ENCODE measurements around the gene DNAH1.

Gene DNAH1

DNA sequence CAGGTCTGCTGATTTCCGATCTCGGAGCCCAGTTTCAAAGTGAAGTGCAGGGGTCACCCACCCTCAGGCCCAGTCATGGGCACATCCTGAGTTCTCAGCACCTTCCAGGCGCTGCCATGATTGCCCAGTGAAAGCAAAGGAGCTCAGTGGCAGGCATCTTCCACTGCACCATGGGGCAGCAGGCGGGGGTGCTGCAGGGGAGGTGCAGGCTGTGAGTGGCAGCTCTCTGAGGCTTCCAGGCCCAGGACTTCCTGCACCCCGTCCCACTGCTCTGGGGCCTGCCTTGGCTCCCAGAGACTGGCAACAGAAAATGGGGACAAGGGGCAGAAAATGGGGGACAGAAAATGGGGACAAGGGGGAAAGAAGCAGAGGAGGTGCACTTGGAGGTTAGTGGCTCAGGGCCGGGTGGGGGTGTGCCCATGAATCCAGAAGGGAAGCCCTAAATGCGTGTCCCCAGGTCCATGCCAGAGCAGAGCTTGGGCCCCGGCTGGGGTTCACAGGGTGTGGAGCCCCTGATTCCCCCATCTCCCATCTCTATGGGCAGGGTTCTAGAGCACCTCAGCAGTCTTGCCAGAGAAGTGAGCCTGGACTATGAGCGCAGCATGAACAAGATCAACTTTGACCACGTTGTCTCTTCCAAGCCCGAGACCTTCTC lies 28.0 kb downstream of the DNAH1 start:
- no peak for DNase-seq

DNA sequence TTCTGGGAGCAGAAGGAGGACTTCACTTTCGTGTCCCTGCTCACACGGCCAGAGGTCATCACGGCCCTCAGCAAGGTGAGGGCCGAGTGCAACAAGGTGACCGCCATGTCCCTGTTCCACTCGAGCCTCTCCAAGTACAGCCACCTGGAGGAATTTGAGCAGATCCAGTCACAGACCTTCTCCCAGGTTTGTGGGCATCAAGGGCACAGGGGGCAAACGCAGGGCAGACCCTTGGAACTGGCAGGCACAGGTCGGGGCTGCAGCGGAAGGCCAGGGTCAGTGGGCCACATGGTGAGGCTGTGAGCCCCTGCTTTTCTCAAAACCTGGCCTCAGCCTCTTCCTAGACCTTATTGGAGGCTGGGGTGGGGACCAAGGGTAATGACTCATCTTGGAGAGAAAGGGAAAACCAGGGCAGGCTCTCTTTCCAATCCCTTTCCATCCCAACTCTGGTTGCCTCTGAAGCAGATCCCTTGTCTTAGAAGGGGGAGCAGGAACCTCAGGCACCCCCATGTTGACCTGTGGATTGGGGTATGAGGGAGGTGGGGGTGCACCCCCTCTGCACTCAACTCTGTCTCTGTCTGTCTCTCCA lies 29.5 kb downstream of the DNAH1 start:
- DNase-seq, result no peak

- no peak for DNase-seq
These were observed 30.8 kb downstream of the DNAH1 start for GRCh38 chr3:52346623-52347530.

DNA sequence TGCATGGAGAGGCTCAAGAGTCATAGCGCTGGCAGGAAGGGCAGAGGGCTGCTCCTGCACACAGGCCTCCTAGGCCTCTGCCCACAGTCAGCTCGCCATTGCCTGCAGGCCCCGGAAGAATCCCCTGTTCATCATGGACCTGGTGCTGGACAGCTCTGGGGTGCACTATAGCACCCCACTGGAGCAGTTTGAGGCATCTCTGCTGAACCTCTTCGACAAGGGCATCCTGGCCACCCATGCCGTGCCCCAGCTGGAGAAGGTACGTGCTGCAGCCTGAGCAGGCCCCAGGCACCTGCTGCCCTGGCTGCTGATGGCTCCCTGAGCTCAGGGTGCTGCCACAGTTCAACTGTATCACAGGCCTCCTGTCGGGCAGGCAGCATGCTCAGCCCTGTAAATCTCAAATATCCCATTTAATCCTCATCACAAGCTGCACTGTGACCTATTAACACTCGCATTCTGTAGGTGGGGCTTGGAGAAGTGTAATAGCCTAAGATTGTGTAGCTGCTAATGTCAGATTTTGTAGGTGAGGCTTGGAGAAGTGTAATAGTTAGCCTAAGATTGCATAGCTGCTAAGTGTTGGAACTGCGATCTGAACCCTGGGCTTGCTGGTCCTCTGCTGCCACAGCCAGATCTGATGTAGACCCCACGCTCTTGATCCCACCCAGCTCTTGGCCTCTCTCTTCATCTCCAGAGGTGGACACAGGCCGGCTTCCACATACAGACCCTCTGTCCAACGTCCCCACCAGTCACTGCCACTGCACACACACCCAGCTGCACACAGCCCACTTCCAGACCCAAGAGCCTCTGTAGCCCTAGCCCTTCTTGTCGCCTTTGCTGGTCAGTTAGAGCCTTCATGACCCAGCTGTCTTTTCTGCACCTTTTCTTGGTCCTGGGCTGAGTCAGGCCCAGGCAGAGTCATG lies 31.9 kb downstream of the DNAH1 start:
- DNase-seq, result no peak

- no peak for DNase-seq
These were observed 33.0 kb downstream of the DNAH1 start for GRCh38 chr3:52349131-52349530.

- no peak for DNase-seq
These were observed 33.7 kb downstream of the DNAH1 start for GRCh38 chr3:52349611-52350395.

DNA sequence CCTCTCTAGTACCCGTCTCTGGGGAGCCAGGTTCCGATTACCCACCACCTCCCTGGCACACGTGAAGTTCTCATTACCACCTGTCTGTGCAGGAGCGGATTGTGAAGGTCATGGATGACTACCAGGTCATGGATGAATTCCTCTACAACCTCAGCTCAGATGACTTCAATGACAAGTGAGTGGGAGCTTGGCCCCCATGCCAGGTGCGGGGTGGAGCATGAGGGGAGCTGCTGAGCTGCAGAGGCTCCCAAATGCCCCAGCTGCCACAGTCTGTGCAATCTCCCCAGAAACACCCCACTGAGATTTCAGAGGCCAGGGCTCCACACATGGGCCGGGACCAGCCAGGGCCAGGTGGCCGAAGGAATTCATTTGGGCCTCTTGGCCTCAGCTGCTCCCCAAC lies 34.3 kb downstream of the DNAH1 start:
- DNase-seq, result no peak

DNA sequence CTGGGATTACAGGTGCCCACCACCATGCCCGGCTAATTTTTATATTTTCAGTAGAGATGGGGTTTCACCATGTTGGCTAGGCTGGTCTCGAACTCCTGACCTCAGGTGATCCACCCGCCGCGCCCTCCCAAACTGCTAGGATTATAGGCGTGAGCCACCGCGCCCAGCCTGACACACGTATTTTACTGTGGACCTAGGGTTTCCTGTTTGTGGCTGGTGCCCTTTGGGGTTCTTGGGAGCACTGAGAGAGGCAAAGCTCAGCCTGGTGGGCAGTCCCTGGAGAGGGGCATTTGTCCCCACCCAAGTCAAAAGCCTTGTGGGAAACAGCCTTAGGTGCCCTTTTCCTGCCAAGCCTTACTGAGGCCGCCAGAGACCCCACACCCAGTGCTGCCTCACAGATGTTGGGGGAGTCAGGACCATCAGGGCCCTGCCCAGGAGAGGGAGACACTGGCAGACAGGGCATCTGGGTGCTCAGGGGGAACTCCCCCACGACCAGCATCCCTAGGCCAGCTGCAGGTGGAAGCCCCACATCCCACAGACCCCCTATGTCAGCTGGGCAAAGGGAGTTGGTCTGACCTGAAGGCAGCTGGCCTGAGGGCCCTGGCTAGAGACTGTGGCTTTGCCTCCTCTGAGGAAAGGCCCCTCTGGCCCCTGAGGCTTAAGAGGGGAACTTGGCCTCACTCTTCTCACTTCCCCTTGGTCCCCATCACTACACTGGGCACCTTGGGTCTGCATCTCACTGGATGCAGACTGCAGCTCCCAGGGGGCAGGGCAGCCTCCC lies 35.1 kb downstream of the DNAH1 start:
- no peak for DNase-seq

- DNase-seq, result no peak
These were observed 35.7 kb downstream of the DNAH1 start for GRCh38 chr3:52351762-52352368.

DNA sequence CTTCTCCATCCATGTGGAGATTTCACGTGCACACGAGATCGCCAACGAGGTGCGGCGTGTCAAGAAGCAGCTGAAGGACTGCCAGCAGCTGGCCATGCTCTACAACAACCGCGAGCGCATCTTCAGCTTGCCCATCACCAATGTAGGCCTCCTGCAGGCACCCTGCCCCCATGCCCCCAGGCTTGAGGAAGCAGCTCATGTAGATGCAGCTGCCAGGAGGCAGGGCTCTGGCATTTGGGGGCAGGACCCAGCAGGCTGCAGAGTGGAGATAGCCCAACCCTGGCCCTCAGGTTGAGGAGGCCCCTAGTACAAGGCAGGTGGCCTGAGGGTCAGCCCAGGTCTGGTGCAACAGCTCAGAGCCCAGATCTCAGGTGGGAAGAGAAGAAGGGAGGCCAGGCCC lies 36.4 kb downstream of the DNAH1 start:
- no peak for DNase-seq

GRCh38 chr3:52353291-52353855 lies 37.3 kb downstream of the DNAH1 start:
- DNase-seq, result no peak

DNA sequence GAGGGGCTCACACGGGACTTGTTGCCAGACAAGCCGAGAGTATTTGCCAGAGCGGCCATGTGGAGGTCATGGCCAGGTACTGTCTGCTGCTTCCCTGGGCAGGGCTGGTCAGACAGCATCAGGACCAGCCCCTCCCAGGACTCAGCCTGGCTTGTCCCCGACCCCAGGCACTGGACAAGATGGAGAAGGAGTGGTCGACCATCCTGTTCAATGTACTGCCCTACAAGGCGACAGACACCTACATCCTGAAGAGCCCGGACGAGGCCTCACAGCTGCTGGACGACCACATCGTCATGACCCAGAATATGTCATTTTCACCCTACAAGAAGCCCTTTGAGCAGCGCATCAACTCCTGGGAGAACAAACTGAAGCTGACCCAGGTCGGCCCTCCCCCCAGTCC lies 38.6 kb downstream of the DNAH1 start:
- DNase-seq, result no peak

DNA sequence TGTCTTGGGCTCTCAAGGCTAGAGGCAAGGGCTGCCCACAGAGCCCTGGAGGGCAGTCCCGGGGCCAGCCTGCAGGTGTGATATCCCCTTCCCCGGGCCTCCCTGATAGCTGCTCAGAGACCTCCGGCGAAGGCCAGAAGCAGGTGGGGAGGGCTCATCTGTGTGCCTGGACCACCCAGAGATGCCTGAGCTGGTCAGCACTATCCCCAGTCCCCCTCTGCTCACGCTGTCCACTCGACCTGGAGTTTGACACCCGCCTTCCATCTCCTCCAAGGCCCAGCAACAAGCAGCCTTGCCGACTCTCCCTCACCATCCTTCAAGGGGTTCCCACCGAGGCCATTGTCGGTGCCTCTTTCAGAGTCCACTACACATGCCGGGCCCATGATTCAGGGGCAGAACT lies 39.4 kb downstream of the DNAH1 start:
- DNase-seq, result no peak

GRCh38 chr3:52356126-52356525 lies 40.0 kb downstream of the DNAH1 start:
- no peak for DNase-seq

DNA sequence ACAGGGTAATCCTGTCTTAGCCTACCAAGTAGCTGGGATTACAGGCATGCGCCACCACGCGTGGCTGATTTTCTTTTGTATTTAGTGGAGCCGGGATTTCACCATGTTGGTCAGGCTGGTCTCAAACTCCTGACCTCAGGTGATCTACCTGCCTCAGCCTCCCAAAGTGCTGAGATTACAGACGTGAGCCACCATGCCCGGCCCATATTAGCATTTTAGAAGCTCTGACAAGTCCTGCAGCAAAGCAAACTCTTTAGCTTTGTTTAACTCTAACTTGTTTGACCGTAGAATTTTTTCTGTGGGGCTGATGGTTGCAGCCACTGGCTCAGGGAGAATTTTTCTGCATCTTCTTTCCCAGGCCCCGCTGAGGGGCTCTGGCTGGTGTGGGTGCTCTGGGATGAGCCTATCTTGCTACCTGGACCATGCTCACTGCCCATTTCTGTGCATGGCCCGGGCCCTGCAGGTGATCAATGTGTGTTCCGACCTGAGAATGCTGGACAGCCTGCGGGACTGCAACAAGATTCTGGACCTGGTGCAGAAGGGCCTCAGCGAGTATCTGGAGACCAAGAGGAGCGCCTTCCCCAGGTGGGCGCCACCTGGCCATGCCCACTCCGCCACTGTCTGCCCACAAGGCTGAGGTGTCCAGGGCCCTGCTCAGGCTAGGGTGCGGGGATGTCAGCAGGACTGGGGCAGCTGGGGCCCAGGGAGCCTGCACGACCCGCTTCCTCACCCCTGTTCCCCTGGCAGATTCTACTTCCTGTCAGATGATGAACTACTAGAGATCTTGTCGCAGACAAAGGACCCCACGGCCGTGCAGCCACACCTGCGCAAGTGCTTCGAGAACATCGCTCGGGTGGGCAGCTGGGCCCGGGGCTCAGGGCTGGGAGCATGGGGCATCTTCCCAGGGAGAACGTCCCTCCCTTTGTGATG lies 41.3 kb downstream of the DNAH1 start:
- DNase-seq, result no peak

DNA sequence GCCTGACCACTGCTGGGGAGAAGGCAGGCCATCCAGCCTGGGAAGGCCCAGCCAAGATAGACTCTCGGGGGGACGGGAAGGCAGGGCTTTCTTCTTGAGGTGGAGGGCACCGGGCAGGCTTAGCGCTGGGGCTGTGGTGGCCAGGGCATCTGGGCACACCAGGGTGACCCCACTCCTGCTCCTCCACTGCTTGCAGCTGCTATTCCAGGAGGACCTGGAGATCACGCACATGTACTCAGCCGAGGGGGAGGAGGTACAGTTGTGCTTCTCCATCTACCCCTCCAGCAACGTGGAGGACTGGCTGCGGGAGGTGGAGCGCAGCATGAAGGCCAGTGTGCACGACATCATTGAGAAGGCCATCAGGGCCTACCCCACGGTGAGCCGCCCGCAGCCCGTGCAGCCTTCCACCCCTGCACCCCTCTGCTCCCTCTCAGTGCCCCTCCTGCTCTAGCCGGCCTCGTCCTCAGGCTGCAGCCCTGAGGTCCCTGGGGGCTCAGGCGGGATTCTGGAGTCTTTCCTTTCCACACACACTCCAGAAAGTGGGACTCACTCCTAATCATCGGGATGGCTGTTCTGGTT lies 42.3 kb downstream of the DNAH1 start:
- no peak for DNase-seq

DNA sequence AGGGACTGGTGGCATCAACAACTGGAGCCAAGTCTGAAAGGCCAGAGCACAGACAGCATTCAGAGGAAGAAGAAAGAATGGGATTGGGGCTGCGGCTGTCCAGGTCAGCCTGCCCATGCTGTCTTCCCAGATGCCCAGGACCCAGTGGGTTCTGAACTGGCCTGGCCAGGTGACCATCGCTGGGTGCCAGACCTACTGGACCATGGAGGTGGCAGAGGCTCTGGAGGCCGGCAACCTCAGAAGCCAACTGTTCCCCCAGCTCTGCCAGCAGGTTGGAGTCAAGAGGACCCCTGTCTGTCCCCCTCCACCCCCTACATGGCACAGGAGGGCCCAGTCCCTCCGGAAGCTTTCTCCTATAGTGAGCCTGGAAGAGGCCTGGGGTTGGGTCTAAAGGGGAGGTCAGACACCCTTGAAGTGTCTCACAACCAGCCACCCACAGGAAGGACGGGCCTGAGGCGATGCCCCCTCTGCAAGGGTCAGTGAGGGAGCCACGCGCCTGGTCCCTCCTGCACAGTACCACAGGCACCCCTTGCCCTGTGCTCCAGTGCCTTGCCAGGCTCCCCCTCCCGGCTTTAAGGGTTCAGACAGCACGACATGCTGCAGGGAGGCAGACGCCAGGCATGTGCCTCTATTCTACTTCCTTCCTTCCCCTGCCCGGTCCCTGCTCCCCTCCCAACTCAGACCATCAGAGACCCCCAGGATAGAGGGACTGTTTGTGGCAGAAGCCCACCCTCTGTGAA lies 43.2 kb downstream of the DNAH1 start:
- no peak for DNase-seq

DNA sequence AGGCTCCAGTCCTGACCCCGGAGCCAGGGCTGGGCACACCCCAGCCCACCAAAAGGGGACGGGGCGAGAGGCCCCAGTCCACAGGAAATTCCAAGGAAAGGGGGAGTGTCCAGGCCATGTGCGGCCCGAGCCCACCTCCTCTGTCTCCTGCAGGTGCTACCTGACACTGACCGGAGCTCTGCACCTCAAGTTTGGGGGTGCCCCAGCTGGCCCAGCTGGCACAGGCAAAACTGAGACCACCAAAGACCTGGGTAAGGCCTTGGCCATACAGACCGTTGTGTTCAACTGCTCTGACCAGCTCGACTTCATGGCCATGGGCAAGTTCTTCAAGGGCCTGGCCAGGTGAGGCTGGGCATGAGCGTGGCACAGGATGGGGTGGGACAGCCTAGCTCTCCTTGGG lies 44.9 kb downstream of the DNAH1 start:
- no peak for DNase-seq
